SK-N-SH treated with all-trans-retinoic acid at 6 μM for 48 hours (cell line): ENCODE data around the gene KCTD12.

Experiments
- ESRRG ChIP-seq: fragments of 250-450 bp; sonication (Bioruptor Pico); IDR thresholded peaks from 2 replicates; pipeline ENCODE4 v1.6.1; 2021; ENCODE audit warnings: mild to moderate bottlenecking
- SNAI2 ChIP-seq: fragments of 250-450 bp; sonication (Bioruptor Pico); IDR thresholded peaks from 2 replicates; pipeline ENCODE4 v1.5.0; 2020; ENCODE audit warnings: mild to moderate bottlenecking, moderate library complexity
- ZFP3 ChIP-seq: fragments of 250-450 bp; sonication (Bioruptor Pico); IDR thresholded peaks from 2 replicates; pipeline ENCODE4 v1.5.0; 2020; ENCODE audit warnings: mild to moderate bottlenecking, moderate library complexity
- ZNF8 ChIP-seq: fragments of 450-650 bp; formaldehyde crosslinking; IDR thresholded peaks from 2 replicates; pipeline ENCODE4 v1.5.0; 2020; ENCODE audit warnings: mild to moderate bottlenecking, moderate library complexity
- TF ChIP-seq, protein P1 (sequence below): fragments of 250-450 bp; sonication (Bioruptor Pico); IDR thresholded peaks from 2 replicates; pipeline ENCODE4 v1.8.0; 2020; ENCODE audit warnings: mild to moderate bottlenecking, moderate library complexity, borderline replicate concordance
- TF ChIP-seq, protein P2 (sequence below): fragments of 250-450 bp; sonication (Bioruptor Pico); IDR thresholded peaks from 2 replicates; pipeline ENCODE4 v1.5.1; 2020; ENCODE audit warnings: low read depth, mild to moderate bottlenecking, moderate library complexity
- TF ChIP-seq, protein P3 (sequence below): fragments of 250-450 bp; sonication (Bioruptor Pico); IDR thresholded peaks from 2 replicates; pipeline ENCODE4 v1.5.1; 2021; ENCODE audit warnings: mild to moderate bottlenecking, moderate library complexity
- TF ChIP-seq, protein P4 (sequence below): fragments of 250-450 bp; sonication (Bioruptor Pico); IDR thresholded peaks from 2 replicates; pipeline ENCODE4 v1.5.0; 2020; ENCODE audit warnings: mild to moderate bottlenecking, moderate library complexity

DNA sequence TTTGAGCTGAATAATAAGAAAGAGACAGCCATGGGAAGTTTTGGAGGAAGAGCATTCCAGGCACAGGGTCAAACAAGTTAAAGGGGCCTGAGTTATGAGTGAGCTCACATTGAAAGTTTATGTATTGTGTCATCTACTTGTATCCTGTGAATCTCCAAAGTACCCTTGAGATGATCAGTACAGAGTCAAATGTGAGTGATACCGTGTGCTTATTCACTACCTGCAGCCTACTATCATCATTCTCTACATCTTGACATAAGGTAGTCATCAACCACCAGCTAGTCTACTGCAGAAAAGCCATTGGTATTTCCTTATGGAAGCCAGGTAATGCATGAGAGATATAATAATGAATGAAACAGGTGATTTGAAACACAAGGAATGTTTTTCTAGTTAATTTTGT, 3.0 kb upstream of the KCTD12 start:
- TF ChIP-seq, protein P1, sequence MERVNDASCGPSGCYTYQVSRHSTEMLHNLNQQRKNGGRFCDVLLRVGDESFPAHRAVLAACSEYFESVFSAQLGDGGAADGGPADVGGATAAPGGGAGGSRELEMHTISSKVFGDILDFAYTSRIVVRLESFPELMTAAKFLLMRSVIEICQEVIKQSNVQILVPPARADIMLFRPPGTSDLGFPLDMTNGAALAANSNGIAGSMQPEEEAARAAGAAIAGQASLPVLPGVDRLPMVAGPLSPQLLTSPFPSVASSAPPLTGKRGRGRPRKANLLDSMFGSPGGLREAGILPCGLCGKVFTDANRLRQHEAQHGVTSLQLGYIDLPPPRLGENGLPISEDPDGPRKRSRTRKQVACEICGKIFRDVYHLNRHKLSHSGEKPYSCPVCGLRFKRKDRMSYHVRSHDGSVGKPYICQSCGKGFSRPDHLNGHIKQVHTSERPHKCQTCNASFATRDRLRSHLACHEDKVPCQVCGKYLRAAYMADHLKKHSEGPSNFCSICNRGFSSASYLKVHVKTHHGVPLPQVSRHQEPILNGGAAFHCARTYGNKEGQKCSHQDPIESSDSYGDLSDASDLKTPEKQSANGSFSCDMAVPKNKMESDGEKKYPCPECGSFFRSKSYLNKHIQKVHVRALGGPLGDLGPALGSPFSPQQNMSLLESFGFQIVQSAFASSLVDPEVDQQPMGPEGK, result no peak
- TF ChIP-seq, protein P2, sequence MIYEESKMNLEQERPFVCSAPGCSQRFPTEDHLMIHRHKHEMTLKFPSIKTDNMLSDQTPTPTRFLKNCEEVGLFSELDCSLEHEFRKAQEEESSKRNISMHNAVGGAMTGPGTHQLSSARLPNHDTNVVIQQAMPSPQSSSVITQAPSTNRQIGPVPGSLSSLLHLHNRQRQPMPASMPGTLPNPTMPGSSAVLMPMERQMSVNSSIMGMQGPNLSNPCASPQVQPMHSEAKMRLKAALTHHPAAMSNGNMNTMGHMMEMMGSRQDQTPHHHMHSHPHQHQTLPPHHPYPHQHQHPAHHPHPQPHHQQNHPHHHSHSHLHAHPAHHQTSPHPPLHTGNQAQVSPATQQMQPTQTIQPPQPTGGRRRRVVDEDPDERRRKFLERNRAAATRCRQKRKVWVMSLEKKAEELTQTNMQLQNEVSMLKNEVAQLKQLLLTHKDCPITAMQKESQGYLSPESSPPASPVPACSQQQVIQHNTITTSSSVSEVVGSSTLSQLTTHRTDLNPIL (CRISPR knock-in tag), result no peak
- TF ChIP-seq ESRRG (no peak), SNAI2 (CRISPR knock-in tag) (no peak), ZFP3 (CRISPR knock-in tag) (no peak), ZNF8 (no peak)
- TF ChIP-seq, protein P3, sequence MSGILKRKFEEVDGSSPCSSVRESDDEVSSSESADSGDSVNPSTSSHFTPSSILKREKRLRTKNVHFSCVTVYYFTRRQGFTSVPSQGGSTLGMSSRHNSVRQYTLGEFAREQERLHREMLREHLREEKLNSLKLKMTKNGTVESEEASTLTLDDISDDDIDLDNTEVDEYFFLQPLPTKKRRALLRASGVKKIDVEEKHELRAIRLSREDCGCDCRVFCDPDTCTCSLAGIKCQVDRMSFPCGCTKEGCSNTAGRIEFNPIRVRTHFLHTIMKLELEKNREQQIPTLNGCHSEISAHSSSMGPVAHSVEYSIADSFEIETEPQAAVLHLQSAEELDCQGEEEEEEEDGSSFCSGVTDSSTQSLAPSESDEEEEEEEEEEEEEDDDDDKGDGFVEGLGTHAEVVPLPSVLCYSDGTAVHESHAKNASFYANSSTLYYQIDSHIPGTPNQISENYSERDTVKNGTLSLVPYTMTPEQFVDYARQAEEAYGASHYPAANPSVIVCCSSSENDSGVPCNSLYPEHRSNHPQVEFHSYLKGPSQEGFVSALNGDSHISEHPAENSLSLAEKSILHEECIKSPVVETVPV (CRISPR knock-in tag), result no peak
- TF ChIP-seq, protein P4, sequence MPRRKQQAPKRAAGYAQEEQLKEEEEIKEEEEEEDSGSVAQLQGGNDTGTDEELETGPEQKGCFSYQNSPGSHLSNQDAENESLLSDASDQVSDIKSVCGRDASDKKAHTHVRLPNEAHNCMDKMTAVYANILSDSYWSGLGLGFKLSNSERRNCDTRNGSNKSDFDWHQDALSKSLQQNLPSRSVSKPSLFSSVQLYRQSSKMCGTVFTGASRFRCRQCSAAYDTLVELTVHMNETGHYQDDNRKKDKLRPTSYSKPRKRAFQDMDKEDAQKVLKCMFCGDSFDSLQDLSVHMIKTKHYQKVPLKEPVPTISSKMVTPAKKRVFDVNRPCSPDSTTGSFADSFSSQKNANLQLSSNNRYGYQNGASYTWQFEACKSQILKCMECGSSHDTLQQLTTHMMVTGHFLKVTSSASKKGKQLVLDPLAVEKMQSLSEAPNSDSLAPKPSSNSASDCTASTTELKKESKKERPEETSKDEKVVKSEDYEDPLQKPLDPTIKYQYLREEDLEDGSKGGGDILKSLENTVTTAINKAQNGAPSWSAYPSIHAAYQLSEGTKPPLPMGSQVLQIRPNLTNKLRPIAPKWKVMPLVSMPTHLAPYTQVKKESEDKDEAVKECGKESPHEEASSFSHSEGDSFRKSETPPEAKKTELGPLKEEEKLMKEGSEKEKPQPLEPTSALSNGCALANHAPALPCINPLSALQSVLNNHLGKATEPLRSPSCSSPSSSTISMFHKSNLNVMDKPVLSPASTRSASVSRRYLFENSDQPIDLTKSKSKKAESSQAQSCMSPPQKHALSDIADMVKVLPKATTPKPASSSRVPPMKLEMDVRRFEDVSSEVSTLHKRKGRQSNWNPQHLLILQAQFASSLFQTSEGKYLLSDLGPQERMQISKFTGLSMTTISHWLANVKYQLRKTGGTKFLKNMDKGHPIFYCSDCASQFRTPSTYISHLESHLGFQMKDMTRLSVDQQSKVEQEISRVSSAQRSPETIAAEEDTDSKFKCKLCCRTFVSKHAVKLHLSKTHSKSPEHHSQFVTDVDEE (CRISPR knock-in tag), result no peak
